ENCODE results near the gene PSMD11. TPM values are rescaled to one million over a fixed set of nuclear protein-coding genes. Genes with fewer than 3 reads are reported as not detected.

The PSMD11 gene
- total RNA-seq, 4 donors from 2014 or later = 10.8 to 89.3 (median 58.5) TPM

DNA sequence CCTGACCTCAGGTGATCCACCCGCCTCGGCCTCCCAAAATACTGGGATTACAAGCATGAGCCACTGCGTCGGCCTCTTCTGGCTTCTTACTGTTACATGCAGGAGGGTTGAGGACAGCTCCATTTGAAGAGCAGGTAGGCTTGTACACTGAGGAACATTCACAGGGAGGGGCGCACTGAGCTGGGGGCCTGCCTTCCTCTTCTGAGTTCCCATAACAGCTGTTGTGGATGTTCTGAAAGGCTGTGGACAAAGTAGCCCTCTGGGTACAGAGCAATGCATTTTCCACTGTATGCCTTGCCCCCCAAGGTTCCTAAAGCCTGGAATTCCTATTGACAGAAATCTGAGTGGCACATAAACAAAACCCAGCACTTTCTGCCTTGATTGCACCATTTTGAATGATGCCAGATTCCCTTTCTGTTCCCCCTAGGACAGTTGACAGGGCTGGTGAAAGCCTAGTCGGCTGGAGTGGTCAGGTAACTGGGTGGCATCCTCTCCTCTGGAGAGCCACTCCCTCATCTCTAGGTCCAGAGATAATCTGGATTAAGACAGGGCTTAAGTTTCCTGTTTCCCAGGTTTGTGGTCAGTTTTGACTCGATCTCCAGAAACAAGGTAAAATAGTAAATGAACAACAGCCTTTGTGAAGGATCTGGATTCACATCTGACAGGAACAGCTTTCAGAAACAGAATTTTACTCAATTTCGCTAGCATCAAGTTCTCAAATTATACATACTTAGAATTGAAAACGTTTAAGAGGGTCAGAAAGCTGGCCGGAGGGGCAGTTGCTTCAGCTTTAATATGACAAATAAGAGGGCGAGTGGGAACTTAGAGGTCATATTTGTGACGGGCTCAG lies 41.2 kb downstream of the PSMD11 start:
- no peaks in the 10 kb centered on the region for H3K27me3 ChIP-seq
- H3K36me3 ChIP-seq = no peaks in the 10 kb centered on the region
- TF ChIP-seq POLR2A (IDR thresholded peaks at IDR 0.05) = no peak
- TF ChIP-seq, protein P1, sequence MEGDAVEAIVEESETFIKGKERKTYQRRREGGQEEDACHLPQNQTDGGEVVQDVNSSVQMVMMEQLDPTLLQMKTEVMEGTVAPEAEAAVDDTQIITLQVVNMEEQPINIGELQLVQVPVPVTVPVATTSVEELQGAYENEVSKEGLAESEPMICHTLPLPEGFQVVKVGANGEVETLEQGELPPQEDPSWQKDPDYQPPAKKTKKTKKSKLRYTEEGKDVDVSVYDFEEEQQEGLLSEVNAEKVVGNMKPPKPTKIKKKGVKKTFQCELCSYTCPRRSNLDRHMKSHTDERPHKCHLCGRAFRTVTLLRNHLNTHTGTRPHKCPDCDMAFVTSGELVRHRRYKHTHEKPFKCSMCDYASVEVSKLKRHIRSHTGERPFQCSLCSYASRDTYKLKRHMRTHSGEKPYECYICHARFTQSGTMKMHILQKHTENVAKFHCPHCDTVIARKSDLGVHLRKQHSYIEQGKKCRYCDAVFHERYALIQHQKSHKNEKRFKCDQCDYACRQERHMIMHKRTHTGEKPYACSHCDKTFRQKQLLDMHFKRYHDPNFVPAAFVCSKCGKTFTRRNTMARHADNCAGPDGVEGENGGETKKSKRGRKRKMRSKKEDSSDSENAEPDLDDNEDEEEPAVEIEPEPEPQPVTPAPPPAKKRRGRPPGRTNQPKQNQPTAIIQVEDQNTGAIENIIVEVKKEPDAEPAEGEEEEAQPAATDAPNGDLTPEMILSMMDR (IDR thresholded peaks at IDR 0.05) = no peak
- peak overlapping the region; percentile 35 to 54 for H3K4me3 ChIP-seq
- peak overlapping the region; percentile 49 to 66 for H3K27ac ChIP-seq
- intact Hi-C loops (cut with DNase I; ENCODE audit: low total_unique reads) = no loop called here
- H3K9me3 ChIP-seq = no peaks in the 10 kb centered on the region
- DNase-seq = no peak
- H3K4me1 ChIP-seq = peaks cover 0 to 4% of the 10 kb centered on the region in 2 donors

DNA sequence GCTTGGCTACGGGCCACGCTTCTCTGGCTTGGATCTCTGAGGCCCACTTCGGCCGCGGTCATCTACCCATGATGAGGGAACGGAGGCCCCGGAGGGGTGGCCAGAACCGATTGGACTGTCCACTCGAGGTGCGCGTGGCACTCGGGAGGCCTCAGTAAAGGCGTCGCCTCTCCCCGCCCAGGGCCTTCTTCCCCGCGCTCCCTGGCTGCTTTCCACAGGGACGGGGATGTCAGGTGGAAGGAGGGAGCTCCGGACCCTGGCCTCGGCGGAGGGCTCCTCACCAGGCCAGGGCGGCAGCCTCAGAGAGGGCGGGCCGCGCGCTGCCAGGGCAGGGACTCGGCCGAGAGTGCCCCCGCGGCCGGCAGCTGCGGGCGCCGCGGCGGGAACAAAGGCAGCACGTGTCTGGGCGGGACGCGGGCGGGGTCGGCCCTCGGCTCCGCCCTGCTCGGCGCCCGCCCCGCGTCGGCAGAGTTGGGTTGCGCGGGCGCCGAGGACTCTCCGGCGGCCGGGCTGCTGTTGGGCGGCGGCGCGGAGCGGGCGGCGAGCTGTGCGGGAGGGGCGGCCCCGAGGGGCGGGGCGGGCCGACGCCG lies 41.9 kb downstream of the PSMD11 start:
- no peaks in the 10 kb centered on the region for H3K27me3 ChIP-seq
- no peaks in the 10 kb centered on the region for H3K36me3 ChIP-seq
- TF ChIP-seq POLR2A (IDR thresholded peaks at IDR 0.05) = no peak
- TF ChIP-seq, protein P1 (IDR thresholded peaks at IDR 0.05) = no peak
- H3K27ac ChIP-seq = peak overlapping the region; percentile 49 to 66
- no peaks in the 10 kb centered on the region for H3K9me3 ChIP-seq
- peak overlapping the region; percentile 35 to 54 for H3K4me3 ChIP-seq
- H3K4me1 ChIP-seq = peaks cover 0 to 4% of the 10 kb centered on the region in 2 donors
- peak; percentile 43 to 66 for DNase-seq
- intact Hi-C loops (cut with DNase I; ENCODE audit: low total_unique reads) = no loop called here

DNA sequence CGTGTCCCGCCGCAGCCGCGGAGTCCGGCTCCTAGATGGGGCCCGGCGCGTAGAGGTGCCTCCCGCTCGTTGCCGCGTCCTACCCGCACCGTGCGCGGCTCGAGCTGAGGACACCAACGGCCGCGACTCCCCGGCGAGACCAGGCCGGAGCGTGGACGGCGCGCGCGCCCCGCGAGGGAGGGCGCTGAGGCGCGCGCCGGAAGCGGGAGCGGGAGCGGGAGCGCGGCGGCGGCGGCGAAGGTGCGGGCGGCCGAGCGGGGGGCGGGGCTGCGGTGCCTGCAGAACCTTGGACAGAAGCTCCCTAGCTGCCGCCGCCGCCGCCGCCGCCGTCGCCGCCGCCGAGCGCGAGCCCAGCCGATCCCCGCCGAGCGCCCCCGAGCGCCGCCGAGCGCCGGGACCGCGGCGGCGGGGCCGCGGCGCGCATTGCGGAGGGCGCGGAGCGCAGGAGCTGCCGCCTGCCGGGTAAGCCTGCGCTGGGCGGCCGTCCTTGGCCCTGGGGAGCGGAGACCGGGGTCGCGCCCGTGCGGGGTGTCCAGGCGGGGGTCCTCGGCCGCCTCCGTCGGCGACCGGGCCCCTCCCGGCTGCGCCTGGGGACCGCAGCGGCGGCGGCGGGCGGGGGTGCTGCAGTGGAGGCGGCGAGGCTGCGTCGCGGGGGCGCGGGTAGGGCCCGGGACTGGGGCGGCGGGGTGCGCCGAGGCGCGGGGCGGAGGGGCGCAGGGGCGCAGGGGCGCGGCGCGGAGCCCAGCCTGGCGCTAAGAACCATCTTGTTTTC lies 42.6 kb downstream of the PSMD11 start, which contains the start of gene CDK5R1:
TSS of gene CDK5R1 (plus strand) at position 293 of the 772 bp plus-strand sequence. CDS start 628 bp downstream, outside the sequence.
- H3K4me1 ChIP-seq = peaks cover 0 to 4% of the 10 kb centered on the region in 2 donors
- intact Hi-C loops (cut with DNase I; ENCODE audit: low total_unique reads) = no loop called here
- no peaks in the 10 kb centered on the region for H3K9me3 ChIP-seq
- peak within 1 kb of the TSS; percentile 49 to 66 for H3K27ac ChIP-seq
- DNase-seq = peak; percentile 51 to 63
- no peaks in the 10 kb centered on the region for H3K36me3 ChIP-seq
- peak within 1 kb of the TSS; percentile 35 to 59 for H3K4me3 ChIP-seq
- no peaks in the 10 kb centered on the region for H3K27me3 ChIP-seq
- TF ChIP-seq POLR2A (IDR thresholded peaks at IDR 0.05) = no peak
- TF ChIP-seq, protein P1 (IDR thresholded peaks at IDR 0.05) = no peak

DNA sequence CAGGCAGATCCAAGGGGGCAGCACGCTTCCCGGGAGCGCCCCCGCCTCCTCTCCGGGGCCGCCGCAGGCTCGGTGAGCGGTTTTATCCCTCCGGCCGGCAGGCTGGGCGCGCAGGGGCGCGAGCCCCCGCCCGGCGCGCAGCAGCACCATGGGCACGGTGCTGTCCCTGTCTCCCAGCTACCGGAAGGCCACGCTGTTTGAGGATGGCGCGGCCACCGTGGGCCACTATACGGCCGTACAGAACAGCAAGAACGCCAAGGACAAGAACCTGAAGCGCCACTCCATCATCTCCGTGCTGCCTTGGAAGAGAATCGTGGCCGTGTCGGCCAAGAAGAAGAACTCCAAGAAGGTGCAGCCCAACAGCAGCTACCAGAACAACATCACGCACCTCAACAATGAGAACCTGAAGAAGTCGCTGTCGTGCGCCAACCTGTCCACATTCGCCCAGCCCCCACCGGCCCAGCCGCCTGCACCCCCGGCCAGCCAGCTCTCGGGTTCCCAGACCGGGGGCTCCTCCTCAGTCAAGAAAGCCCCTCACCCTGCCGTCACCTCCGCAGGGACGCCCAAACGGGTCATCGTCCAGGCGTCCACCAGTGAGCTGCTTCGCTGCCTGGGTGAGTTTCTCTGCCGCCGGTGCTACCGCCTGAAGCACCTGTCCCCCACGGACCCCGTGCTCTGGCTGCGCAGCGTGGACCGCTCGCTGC lies 43.3 kb downstream of the PSMD11 start:
- Histone ChIP-seq H3K9me3 (no peaks in the 10 kb centered on the region), H3K27ac (peak overlapping the region in 1 of 2 donors; percentile 66), H3K4me3 (peak overlapping the region; percentile 35 to 59), H3K27me3 (no peaks in the 10 kb centered on the region), H3K4me1 (peaks cover 0 to 4% of the 10 kb centered on the region in 2 donors), H3K36me3 (no peaks in the 10 kb centered on the region)
- TF ChIP-seq, protein P1 (IDR thresholded peaks at IDR 0.05) = no peak
- TF ChIP-seq POLR2A (IDR thresholded peaks at IDR 0.05) = no peak
- intact Hi-C loops (cut with DNase I; ENCODE audit: low total_unique reads) = no loop called here
- DNase-seq = no peak

Measured in uterus (tissue), 4 donors.